ENCODE data around the gene CYP19A1.

Gene CYP19A1

DNA sequence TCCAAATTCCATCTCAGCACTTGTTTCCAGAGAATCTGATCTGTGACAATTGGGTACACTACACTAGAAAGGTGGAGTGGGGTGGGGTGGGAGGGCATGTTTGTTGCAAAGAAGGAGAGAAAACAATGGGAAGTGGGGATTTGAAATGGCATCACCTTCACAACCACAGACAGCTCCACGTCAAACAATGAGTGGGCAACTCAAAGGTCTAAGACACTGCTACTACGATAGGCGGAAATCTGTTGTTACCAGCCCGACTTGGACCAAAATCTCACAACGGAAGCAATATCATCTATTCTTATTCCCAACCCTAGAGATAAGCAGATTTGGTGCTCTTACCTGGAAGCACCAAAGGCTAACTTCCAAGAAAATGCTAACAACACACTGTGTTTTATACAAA, 3.3 kb downstream of the CYP19A1 start:
- H3K4me3 ChIP-seq (ENCODE audit: low read depth, low read length), result no peak overlapping the region
- ChIA-PET POLR2A (no interaction called here), CTCF (no interaction called here)
- no peak for DNase-seq (ENCODE audit: low read depth, low spot score)
- TF ChIP-seq, protein P1, sequence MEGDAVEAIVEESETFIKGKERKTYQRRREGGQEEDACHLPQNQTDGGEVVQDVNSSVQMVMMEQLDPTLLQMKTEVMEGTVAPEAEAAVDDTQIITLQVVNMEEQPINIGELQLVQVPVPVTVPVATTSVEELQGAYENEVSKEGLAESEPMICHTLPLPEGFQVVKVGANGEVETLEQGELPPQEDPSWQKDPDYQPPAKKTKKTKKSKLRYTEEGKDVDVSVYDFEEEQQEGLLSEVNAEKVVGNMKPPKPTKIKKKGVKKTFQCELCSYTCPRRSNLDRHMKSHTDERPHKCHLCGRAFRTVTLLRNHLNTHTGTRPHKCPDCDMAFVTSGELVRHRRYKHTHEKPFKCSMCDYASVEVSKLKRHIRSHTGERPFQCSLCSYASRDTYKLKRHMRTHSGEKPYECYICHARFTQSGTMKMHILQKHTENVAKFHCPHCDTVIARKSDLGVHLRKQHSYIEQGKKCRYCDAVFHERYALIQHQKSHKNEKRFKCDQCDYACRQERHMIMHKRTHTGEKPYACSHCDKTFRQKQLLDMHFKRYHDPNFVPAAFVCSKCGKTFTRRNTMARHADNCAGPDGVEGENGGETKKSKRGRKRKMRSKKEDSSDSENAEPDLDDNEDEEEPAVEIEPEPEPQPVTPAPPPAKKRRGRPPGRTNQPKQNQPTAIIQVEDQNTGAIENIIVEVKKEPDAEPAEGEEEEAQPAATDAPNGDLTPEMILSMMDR (IDR thresholded peaks at IDR 0.05; ENCODE audit: insufficient read depth, low read length, missing control alignments), result no peak

DNA sequence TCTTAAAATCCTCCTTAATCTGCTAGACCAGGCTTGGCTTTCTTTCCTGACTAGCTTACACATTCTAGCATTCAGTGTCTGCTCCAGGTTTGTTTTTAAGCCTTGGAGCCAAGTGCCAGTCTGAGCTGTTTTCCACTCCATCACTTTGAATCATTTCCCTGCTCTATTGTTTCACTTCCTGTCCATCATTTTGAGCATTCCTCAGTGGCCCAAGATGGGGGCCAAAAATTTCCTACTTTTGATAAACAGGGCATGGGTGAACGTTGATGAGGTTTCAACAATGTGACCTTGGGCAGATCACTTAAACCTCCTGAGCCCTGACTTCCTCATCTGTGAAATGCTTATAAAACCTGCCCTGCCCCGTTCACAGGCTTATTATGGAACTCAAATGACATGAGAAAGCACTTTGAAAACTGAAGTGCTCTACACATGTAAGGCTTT, 4.4 kb downstream of the CYP19A1 start:
- H3K4me3 ChIP-seq (ENCODE audit: low read depth, low read length), result no peak overlapping the region
- TF ChIP-seq, protein P1 (IDR thresholded peaks at IDR 0.05; ENCODE audit: insufficient read depth, low read length, missing control alignments), result no peak
- ChIA-PET CTCF (interaction anchor here (0.9 to 1.3 kb wide), 2 partner anchors 46 to 104 kb away, joined by 3 to 4 read pairs; no protein-coding TSS in a partner anchor), POLR2A (no interaction called here)
- DNase-seq (ENCODE audit: low read depth, low spot score), result no peak

DNA sequence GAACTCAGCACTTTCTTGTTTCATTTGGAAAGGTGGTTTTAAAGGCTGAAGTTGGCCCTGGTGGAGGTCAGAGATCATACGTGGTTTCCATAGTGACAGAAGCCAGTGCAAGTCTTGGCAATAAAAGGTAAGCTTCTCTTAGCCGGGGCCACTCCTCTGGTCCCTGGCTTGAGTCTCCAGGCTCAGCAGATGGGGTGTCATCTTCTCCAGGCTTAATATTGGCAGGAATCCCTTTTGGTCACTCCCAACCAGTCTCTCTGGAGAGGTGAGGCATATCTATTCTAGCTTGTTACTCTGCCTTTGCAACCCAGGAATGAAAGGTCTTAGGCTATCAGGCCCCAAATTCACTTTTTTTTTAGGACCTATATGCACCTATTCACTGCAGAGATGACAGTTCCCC, 4.8 kb downstream of the CYP19A1 start:
- POLR2A ChIA-PET, result no interaction called here
- CTCF ChIA-PET, result interaction anchor here (1.3 kb wide), 1 partner anchor 103 kb away, joined by 4 read pairs; no protein-coding TSS in a partner anchor
- TF ChIP-seq, protein P1 (IDR thresholded peaks at IDR 0.05; ENCODE audit: insufficient read depth, low read length, missing control alignments), result no peak
- H3K4me3 ChIP-seq (ENCODE audit: low read depth, low read length), result no peak overlapping the region
- no peak for DNase-seq (ENCODE audit: low read depth, low spot score)

DNA sequence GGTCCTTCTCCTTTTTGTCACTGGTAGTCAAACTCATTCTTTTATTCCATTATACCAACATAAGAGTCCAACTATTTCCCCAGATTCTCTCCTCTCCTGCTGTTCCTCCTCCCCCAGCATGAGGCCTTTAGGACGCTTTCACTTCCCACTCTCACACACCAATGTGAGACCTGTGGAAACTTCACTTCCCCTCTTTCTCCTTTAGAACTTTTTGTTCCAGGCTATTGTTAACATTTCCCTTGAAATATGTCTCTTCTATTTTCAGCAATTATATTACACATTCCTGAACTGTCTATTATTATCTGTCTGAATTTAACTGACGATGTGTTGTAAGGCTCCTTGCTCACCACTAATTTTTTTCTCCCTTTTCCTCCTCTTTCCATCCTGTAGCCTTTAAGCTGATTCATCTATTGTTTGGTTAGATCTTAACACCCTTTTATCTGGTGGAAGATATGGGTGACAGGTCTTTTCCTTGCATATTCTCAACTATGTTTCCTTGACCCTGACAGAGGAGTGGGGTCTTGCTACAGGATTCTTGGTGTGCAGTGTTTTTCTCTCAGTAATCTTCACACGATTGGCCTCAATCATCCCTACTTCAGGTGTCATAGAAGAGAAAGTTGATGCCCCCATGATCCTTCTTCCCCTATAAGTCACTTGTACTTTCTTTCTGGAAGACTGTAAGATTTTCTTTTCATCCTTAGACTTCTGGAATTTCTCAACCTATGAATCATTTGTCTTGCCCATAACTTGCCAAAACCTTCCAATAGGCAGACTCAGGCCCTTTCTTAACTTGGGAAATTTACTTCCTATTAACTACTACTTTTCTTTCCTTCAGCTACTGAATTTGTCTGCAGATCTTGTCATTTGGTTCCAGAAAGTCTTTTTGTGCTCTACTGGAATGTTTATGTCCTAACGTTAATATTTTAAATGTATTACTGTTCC, 5.9 kb downstream of the CYP19A1 start:
- DNase-seq (ENCODE audit: low read depth, low spot score), result no peak
- ChIA-PET CTCF (interaction anchor here (1.6 kb wide), 1 partner anchor 50 kb away, joined by 4 read pairs; no protein-coding TSS in a partner anchor), POLR2A (no interaction called here)
- no peak overlapping the region for H3K4me3 ChIP-seq (ENCODE audit: low read depth, low read length)
- TF ChIP-seq, protein P1 (IDR thresholded peaks at IDR 0.05; ENCODE audit: insufficient read depth, low read length, missing control alignments), result no peak

DNA sequence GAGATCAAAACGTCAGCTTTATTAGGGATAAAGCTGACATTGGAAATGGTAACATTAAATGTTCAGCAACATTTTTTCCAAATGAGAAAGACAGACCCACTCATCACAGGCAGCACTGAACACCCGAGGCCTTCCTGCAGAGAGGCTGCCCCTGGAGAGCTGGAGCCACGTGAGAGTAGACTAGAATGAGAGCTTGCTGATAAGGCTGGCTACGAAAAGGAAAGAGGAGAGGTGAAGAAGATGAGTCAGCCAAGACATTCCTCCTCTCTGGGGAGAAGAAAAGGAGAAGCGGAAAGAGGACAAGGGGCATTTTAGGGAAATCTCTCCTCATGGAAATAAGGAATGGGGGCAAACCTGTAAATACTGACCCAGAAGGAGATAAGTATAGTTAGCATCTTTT, 7.3 kb downstream of the CYP19A1 start:
- ChIA-PET POLR2A (no interaction called here), CTCF (interaction anchor here (1.6 kb wide), 1 partner anchor 49 kb away, joined by 4 read pairs; no protein-coding TSS in a partner anchor)
- H3K4me3 ChIP-seq (ENCODE audit: low read depth, low read length), result no peak overlapping the region
- TF ChIP-seq, protein P1 (IDR thresholded peaks at IDR 0.05; ENCODE audit: insufficient read depth, low read length, missing control alignments), result no peak
- DNase-seq (ENCODE audit: low read depth, low spot score), result no peak

DNA sequence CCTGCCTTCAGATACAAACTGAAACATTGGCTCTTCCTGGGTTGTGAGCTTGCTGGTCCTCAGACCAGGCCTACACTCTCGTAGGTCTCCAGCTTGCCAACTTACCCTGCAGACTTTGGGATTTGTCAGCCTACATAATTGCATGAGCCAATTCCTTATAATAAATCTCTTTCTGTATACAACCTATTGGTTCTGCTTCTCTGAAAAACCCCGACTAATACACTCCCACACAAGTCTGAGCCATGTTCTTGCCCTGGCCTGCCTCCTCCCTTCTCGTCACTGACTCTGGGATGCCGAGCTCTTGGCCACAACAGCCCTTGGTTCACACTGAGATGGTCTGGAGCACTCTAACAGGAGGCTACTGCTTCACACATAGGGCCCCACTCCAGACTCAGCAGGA, 9.5 kb downstream of the CYP19A1 start:
- TF ChIP-seq, protein P1 (IDR thresholded peaks at IDR 0.05; ENCODE audit: insufficient read depth, low read length, missing control alignments), result no peak
- ChIA-PET POLR2A (no interaction called here), CTCF (no interaction called here)
- DNase-seq (ENCODE audit: low read depth, low spot score), result no peak
- no peak overlapping the region for H3K4me3 ChIP-seq (ENCODE audit: low read depth, low read length)
